DOHH2 (cell line): ENCODE measurements around the gene UVRAG.

Experiments used
- CTCF ChIP-seq: fragments of 200-600 bp; sonication (generic); IDR thresholded peaks from one replicate; pipeline ENCODE4 v1.5.1; 2014; ENCODE audit warnings: antibody characterized with exemption, mild to moderate bottlenecking, low read depth, low read length; ENCODE audit not compliant: poor library complexity, severe bottlenecking
- EZH2phosphoT487 ChIP-seq: fragments of 200-600 bp; sonication (generic); IDR thresholded peaks from 2 replicates; pipeline ENCODE4 v1.6.1; 2017; ENCODE audit warnings: borderline replicate concordance, mild to moderate bottlenecking, antibody characterized with exemption, low read length, moderate library complexity, mixed read lengths

DNA sequence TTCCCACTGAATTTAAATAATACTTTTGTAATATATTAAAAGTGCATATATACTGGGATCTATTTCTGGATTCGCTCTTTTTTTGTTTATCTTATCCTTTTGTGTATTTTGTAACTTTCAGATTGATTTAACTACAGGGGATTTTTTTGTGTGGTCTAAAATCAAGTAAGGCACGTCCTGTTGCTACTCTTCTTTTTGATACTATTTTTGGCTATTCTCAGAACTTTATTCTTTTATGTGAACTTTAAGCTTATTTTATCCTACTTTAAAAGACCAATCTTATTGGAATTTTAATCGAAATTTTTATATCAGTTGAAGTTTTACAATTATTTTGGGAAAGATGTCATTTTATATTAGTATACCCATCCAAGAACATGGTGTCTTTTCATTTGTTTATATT is 106.8 kb downstream of the UVRAG start:
- TF ChIP-seq CTCF, result no peak
- no peak for TF ChIP-seq EZH2phosphoT487
